Activated CD8-positive, alpha-beta memory T cell treated with anti-CD3 and anti-CD28 coated beads, Interleukin-2, amount 50 U/mL, for 1 hour (primary cell): ENCODE measurements around the gene GNE.
"Not testable (repeated sequence)": the region's sequence is repeated elsewhere in the genome, so short reads cannot be mapped to it uniquely, and the experiment has no call there.

Source experiments
- DNase-seq: peaks from one replicate; pipeline ENCODE4 v3.0.0-alpha.2; 2020; ENCODE audit errors: extremely low read depth

GNE gene

GRCh38 chr9:36264896-36265295 is 6.6 kb upstream of the GNE start:
- DNase-seq: no peak

GRCh38 chr9:36263683-36264082 is 5.4 kb upstream of the GNE start:
- no peak for DNase-seq

GRCh38 chr9:36258996-36259533 is 817 bp upstream of the GNE start:
- no peak for DNase-seq

- no peak for DNase-seq
These were observed 6.8 kb downstream of the GNE start for GRCh38 chr9:36251428-36251827.

GRCh38 chr9:36250079-36250478 is 8.2 kb downstream of the GNE start:
- no peak for DNase-seq

- no peak for DNase-seq
These were observed 9.1 kb downstream of the GNE start for GRCh38 chr9:36249189-36249588.

- not testable (repeated sequence) for DNase-seq
These were observed 10.2 kb downstream of the GNE start for GRCh38 chr9:36248061-36248460.

- DNase-seq: no peak
These were observed 10.9 kb downstream of the GNE start for GRCh38 chr9:36247356-36247755.

- no peak for DNase-seq
These were observed 12.3 kb downstream of the GNE start for GRCh38 chr9:36245906-36246305.

- DNase-seq: not testable (repeated sequence)
These were observed 18.6 kb downstream of the GNE start for GRCh38 chr9:36239675-36240074.

GRCh38 chr9:36239205-36239604 is 19.0 kb downstream of the GNE start:
- DNase-seq: not testable (repeated sequence)

GRCh38 chr9:36237230-36237629 is 21.0 kb downstream of the GNE start:
- DNase-seq: no peak

- no peak for DNase-seq
These were observed 35.8 kb downstream of the GNE start for GRCh38 chr9:36222449-36222848.

GRCh38 chr9:36221667-36222066 is 36.6 kb downstream of the GNE start:
- DNase-seq: no peak

- DNase-seq: no peak
These were observed 39.8 kb downstream of the GNE start for GRCh38 chr9:36218411-36218901.

- DNase-seq: no peak
These were observed 40.2 kb downstream of the GNE start for GRCh38 chr9:36218011-36218410.

- no peak for DNase-seq
These were observed 40.8 kb downstream of the GNE start for GRCh38 chr9:36217256-36217968.

GRCh38 chr9:36214571-36214970 is 43.7 kb downstream of the GNE start:
- no peak for DNase-seq

GRCh38 chr9:36213989-36214388 is 44.3 kb downstream of the GNE start:
- no peak for DNase-seq

- no peak for DNase-seq
These were observed 44.9 kb downstream of the GNE start for GRCh38 chr9:36213387-36213786.

- no peak for DNase-seq
These were observed 46.7 kb downstream of the GNE start for GRCh38 chr9:36211510-36211909.

GRCh38 chr9:36210722-36211121 is 47.5 kb downstream of the GNE start:
- DNase-seq: no peak

GRCh38 chr9:36208521-36209253 is 49.6 kb downstream of the GNE start:
- no peak for DNase-seq
